Natural killer cell (primary cell): ENCODE measurements around the gene SEC22C. TPM values are rescaled to one million over a fixed set of nuclear protein-coding genes. Genes with fewer than 3 reads are reported as not detected.

ENCODE experiments used
- ATAC-seq, 3 donors: fragments of 150-1000 bp in 2 of 3; fragments of 200-7000 bp in 1 of 3; cut with Tn5 transposase; 1 replicate in 1 of 3; 2 replicates in 2 of 3; pipeline ENCODE4 v1.10.0; 2021; ENCODE audit warnings: mild to moderate bottlenecking in 2 of 3, moderate library complexity in 2 of 3
- DNase-seq, 2 donors: peaks; one replicate each; pipeline versions ENCODE4 v3.0.0 to v3.0.0-alpha.2; 2013 to 2021; ENCODE audit warnings: mixed read lengths in 1 of 2
- H3K27ac ChIP-seq: one replicate; pipeline ENCODE4 v1.5.1; 2013; ENCODE audit warnings: mild to moderate bottlenecking, low read length
- H3K27me3 ChIP-seq: one replicate; pipeline ENCODE4 v1.6.1; 2013; ENCODE audit warnings: low read length; ENCODE audit not compliant: control insufficient read depth, insufficient read depth
- H3K36me3 ChIP-seq: one replicate; pipeline ENCODE4 v1.6.1; 2013; ENCODE audit warnings: low read length; ENCODE audit not compliant: control insufficient read depth, insufficient read depth
- H3K4me1 ChIP-seq: one replicate; pipeline ENCODE4 v1.6.1; 2013; ENCODE audit warnings: low read length; ENCODE audit not compliant: control insufficient read depth, insufficient read depth
- H3K4me3 ChIP-seq: one replicate; pipeline ENCODE4 v1.5.1; 2013; ENCODE audit warnings: low read length
- H3K9me3 ChIP-seq: one replicate; pipeline ENCODE4 v1.6.1; 2013; ENCODE audit warnings: low read length; ENCODE audit not compliant: control insufficient read depth, insufficient read depth
- H3K27ac Mint-ChIP-seq, 2 donors: one replicate each; pipeline ENCODE4 v1.8.0; 2022; ENCODE audit warnings: mild to moderate bottlenecking in 2 of 2, mixed read lengths in 2 of 2, moderate library complexity in 1 of 2
- H3K27me3 Mint-ChIP-seq, 2 donors: one replicate each; pipeline ENCODE4 v1.8.0; 2022; ENCODE audit warnings: low read depth in 2 of 2, mixed read lengths in 2 of 2
- H3K36me3 Mint-ChIP-seq: one replicate; pipeline ENCODE4 v1.8.0; 2022; ENCODE audit warnings: mixed read lengths
- H3K4me1 Mint-ChIP-seq, 2 donors: one replicate each; pipeline ENCODE4 v1.8.0; 2022; ENCODE audit warnings: mixed read lengths in 2 of 2
- H3K4me3 Mint-ChIP-seq: one replicate; pipeline ENCODE4 v1.8.0; 2022; ENCODE audit warnings: mild to moderate bottlenecking, moderate library complexity, mixed read lengths
- H3K9me3 Mint-ChIP-seq, 2 donors: one replicate each; pipeline ENCODE4 v1.8.0; 2022; ENCODE audit warnings: mixed read lengths in 2 of 2
- WGBS: methylation state at CpG from one replicate; pipeline ENCODE4 v1.1.7; 2013; ENCODE audit warnings: missing lambda C conversion rate; ENCODE audit not compliant: insufficient coverage; 5-methylcytosine and 5-hydroxymethylcytosine counted together
- intact Hi-C: fragments of 100-400 bp; cut with micrococcal nuclease; formaldehyde crosslinking; loops from one replicate; pipeline ENCODE4 v1.14.2; 2022
- total RNA-seq, 4 donors: library from RNA; stranded (reverse); fragments of 120-200 nt in 1 of 4; gene quantifications; one replicate each; pipeline versions ENCODE4 v1.2.3 to v1.2.4, GENCODE V29; 2013 to 2022
- TF ChIP-seq, protein P1 (sequence below): fragments of 200-600 bp; IDR thresholded peaks from one replicate; pipeline ENCODE4 v1.8.0; 2022; ENCODE audit warnings: antibody characterized with exemption

The SEC22C gene
- total RNA-seq, 3 donors from 2014 or later (not counting 1 experiment from before 2014, with no cell fraction given), result 51.3 to 60.4 (median 55.9) TPM

DNA sequence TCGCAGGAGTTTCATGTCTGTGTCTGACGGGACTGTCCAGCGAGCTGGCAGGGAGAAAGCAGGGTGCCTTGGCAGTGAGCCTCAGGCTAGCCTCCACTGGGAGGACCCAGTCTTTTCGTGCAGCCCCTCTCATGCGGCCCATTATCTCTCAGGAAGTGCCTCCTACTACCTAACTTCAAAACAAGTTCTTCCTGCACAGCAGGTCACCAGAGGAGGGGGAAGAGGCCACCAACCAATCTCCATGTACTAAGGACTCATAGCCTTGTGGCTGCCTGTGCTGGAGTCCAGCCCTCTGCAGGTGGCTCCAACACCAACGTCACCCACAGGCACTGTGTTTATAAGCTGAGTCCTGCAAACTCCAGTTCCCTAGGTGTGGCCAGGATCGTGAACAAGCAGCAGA, 74.5 kb downstream of the SEC22C start:
- Histone ChIP-seq H3K36me3 (no peaks in the 10 kb centered on the region), H3K27ac (no peak overlapping the region), H3K27me3 (no peaks in the 10 kb centered on the region), H3K4me3 (no peak overlapping the region), H3K4me1 (peaks cover 19% of the 10 kb centered on the region), H3K9me3 (no peaks in the 10 kb centered on the region)
- ATAC-seq (no peak), DNase-seq (peak in 1 of 2 donors; percentile 24)
- peaks cover under 1 to 1% of the 10 kb centered on the region in 2 donors for H3K4me1 Mint-ChIP-seq
- H3K4me3 Mint-ChIP-seq, result no peak overlapping the region
- no peaks in the 10 kb centered on the region for H3K36me3 Mint-ChIP-seq
- no peaks in the 10 kb centered on the region for H3K9me3 Mint-ChIP-seq
- 58% methylated on average over 7 of the region's 7 CpGs for WGBS
- H3K27ac Mint-ChIP-seq, result no peak overlapping the region
- H3K27me3 Mint-ChIP-seq, result peaks cover 18 to 29% of the 10 kb centered on the region in 2 donors
- TF ChIP-seq, protein P1, sequence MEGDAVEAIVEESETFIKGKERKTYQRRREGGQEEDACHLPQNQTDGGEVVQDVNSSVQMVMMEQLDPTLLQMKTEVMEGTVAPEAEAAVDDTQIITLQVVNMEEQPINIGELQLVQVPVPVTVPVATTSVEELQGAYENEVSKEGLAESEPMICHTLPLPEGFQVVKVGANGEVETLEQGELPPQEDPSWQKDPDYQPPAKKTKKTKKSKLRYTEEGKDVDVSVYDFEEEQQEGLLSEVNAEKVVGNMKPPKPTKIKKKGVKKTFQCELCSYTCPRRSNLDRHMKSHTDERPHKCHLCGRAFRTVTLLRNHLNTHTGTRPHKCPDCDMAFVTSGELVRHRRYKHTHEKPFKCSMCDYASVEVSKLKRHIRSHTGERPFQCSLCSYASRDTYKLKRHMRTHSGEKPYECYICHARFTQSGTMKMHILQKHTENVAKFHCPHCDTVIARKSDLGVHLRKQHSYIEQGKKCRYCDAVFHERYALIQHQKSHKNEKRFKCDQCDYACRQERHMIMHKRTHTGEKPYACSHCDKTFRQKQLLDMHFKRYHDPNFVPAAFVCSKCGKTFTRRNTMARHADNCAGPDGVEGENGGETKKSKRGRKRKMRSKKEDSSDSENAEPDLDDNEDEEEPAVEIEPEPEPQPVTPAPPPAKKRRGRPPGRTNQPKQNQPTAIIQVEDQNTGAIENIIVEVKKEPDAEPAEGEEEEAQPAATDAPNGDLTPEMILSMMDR, result no peak
- intact Hi-C loops, result no loop called here

DNA sequence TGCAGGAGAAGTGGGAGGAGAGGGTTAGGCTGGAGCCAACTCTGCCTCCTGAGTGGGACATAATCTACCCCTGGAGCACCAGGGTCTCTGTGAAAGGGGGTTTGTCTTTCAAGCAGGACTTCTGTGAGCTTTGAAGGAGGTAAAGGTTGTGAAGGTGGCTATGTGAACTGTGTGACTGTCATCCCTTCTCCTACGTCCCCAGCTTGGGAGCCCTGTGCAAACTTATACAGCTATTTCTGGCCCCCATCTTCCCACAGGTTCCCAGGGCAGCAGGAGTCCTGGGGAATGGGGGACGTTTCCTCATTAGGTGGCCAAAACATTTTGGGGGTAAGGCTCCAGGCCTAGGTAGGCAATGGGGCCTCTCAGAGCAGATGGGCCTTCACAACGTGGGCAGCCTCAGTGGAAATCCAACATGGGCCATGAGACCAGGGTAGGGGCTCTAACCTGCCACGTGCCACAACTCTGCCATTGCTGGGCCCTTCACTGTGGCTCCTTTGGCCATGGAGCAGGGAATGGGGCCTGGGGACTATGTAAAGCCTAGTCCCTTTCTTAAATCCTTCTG, 75.8 kb downstream of the SEC22C start:
- TF ChIP-seq, protein P1, result no peak
- Mint-ChIP-seq H3K36me3 (no peaks in the 10 kb centered on the region), H3K9me3 (no peaks in the 10 kb centered on the region), H3K27me3 (peaks cover 28 to 40% of the 10 kb centered on the region in 2 donors), H3K27ac (no peak overlapping the region), H3K4me1 (peaks cover 10 to 14% of the 10 kb centered on the region in 2 donors), H3K4me3 (no peak overlapping the region)
- H3K27ac ChIP-seq, result no peak overlapping the region
- DNase-seq (peak in 1 of 2 donors; percentile 7), ATAC-seq (no peak)
- H3K36me3 ChIP-seq, result no peaks in the 10 kb centered on the region
- no peaks in the 10 kb centered on the region for H3K9me3 ChIP-seq
- intact Hi-C loops, result no loop called here
- WGBS, result 88% methylated on average over 4 of the region's 4 CpGs
- H3K4me1 ChIP-seq, result peaks cover 27% of the 10 kb centered on the region
- peaks cover 3% of the 10 kb centered on the region for H3K27me3 ChIP-seq
- no peak overlapping the region for H3K4me3 ChIP-seq

DNA sequence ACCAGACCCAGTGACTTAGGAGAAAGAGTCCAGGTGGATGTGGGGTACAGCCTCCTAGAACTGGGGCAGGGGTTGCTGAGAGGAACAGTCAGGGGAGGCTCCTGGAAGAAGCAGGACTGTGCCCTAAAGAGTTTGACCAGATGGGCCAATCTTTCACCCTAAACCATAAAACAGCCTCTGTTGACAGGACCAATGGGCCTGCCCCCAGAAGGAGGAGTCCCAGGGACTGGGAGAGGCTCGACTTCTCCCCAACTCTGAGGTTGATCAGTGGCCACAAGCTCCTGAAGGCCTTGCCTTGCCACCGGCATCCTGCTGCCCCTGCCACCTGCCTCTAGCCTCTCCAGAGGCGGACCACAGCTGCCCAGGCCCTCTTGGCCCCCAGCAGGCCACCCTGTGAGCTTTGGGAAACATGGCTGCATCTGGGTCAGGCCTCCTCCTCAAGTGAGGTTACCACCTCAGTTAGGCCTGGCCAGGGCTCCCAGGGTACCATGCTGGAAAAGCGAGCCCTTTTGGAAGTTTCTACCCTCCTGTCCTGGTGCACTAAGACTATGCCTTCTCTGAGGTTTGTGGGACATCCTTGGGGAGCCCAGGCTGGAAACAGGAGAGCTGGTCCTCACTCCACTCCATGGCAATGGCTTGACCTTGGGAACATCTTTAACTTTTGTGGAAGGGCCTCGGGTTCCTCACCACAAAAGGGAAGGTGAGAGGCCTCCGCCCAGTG, 76.5 kb downstream of the SEC22C start:
- H3K4me3 ChIP-seq, result no peak overlapping the region
- no peak overlapping the region for H3K27ac Mint-ChIP-seq
- H3K4me1 Mint-ChIP-seq, result peaks cover 10 to 18% of the 10 kb centered on the region in 2 donors
- DNase-seq, result peak in 1 of 2 donors; percentile 4
- TF ChIP-seq, protein P1, result no peak
- 90% methylated on average over 6 of the region's 6 CpGs for WGBS
- intact Hi-C loops, result no loop called here
- H3K9me3 ChIP-seq, result no peaks in the 10 kb centered on the region
- H3K27me3 Mint-ChIP-seq, result peaks cover 34 to 43% of the 10 kb centered on the region in 2 donors
- H3K36me3 ChIP-seq, result no peaks in the 10 kb centered on the region
- no peaks in the 10 kb centered on the region for H3K36me3 Mint-ChIP-seq
- ATAC-seq, result no peak
- H3K27ac ChIP-seq, result no peak overlapping the region
- no peaks in the 10 kb centered on the region for H3K9me3 Mint-ChIP-seq
- peaks cover 3% of the 10 kb centered on the region for H3K27me3 ChIP-seq
- no peak overlapping the region for H3K4me3 Mint-ChIP-seq
- H3K4me1 ChIP-seq, result peaks cover 27% of the 10 kb centered on the region
